Measurements from ENCODE around the gene HIPK2.

Gene HIPK2

GRCh38 chr7:139739863-139740597, 37.8 kb downstream of the HIPK2 start:
- TF ChIP-seq CTCF (conservative IDR thresholded peaks at IDR 0.05) (no peak), ZFX (IDR thresholded peaks at IDR 0.05) (no peak)
- H3K27ac ChIP-seq: peak overlapping the region; percentile 1; the same call in 1 of the 2 replicates

- TF ChIP-seq ZFX (IDR thresholded peaks at IDR 0.05): no peak
- no peak for TF ChIP-seq CTCF (conservative IDR thresholded peaks at IDR 0.05)
- no peak overlapping the region for H3K27ac ChIP-seq
Observed at GRCh38 chr7:139738772-139739171, 39.0 kb downstream of the HIPK2 start.

- TF ChIP-seq CTCF (conservative IDR thresholded peaks at IDR 0.05): no peak
- TF ChIP-seq ZFX (IDR thresholded peaks at IDR 0.05): no peak
- H3K27ac ChIP-seq: no peak overlapping the region
Observed at GRCh38 chr7:139738101-139738489, 39.7 kb downstream of the HIPK2 start.

GRCh38 chr7:139737221-139738100, 40.3 kb downstream of the HIPK2 start:
- H3K27ac ChIP-seq: no peak overlapping the region
- TF ChIP-seq ZFX (IDR thresholded peaks at IDR 0.05): no peak
- no peak for TF ChIP-seq CTCF (conservative IDR thresholded peaks at IDR 0.05)

GRCh38 chr7:139735912-139736595, 41.7 kb downstream of the HIPK2 start:
- no peak overlapping the region for H3K27ac ChIP-seq
- TF ChIP-seq CTCF (conservative IDR thresholded peaks at IDR 0.05) (no peak), ZFX (IDR thresholded peaks at IDR 0.05) (no peak)

- H3K27ac ChIP-seq: no peak overlapping the region
- TF ChIP-seq CTCF (conservative IDR thresholded peaks at IDR 0.05): no peak
Observed at GRCh38 chr7:139735466-139735865, 42.3 kb downstream of the HIPK2 start.
